Karpas-422 (cell line): ENCODE results near the gene PAK3. TPM values are rescaled to one million over a fixed set of nuclear protein-coding genes. Genes with fewer than 3 reads are reported as not detected.

Source experiments
- DNase-seq: peaks from one replicate; pipeline ENCODE4 v3.0.0-alpha.2; 2015
- H2AFZ ChIP-seq: fragments of 200-600 bp; sonication (generic); 2 replicates; pipeline ENCODE4 v1.6.1; 2014; ENCODE audit warnings: antibody characterized with exemption, low read length, mixed read lengths
- H3K27ac ChIP-seq: fragments of 200-600 bp; sonication (generic); 2 replicates; pipeline ENCODE4 v1.5.1; 2014; ENCODE audit warnings: mild to moderate bottlenecking, low read length, moderate library complexity
- H3K27me3 ChIP-seq: fragments of 200-600 bp; sonication (generic); 2 replicates; pipeline ENCODE4 v1.6.1; 2014; ENCODE audit warnings: low read length, mixed read lengths
- H3K36me3 ChIP-seq: fragments of 200-600 bp; sonication (generic); 2 replicates; pipeline ENCODE4 v1.6.1; 2014; ENCODE audit warnings: low read length, mixed read lengths; ENCODE audit not compliant: insufficient read depth
- H3K4me1 ChIP-seq: fragments of 200-600 bp; sonication (generic); 2 replicates; pipeline ENCODE4 v1.6.1; 2014; ENCODE audit warnings: mild to moderate bottlenecking, low read length, mixed read lengths
- H3K4me2 ChIP-seq: fragments of 200-600 bp; sonication (generic); 2 replicates; pipeline ENCODE4 v1.6.1; 2014; ENCODE audit warnings: low read length, low read depth, mild to moderate bottlenecking; ENCODE audit not compliant: poor library complexity, severe bottlenecking
- H3K4me3 ChIP-seq: fragments of 200-600 bp; sonication (generic); 2 replicates; pipeline ENCODE4 v1.5.1; 2014; ENCODE audit warnings: mild to moderate bottlenecking, antibody characterized with exemption, low read length, mixed read lengths
- H3K79me2 ChIP-seq: fragments of 200-600 bp; sonication (generic); 2 replicates; pipeline ENCODE4 v1.6.1; 2014; ENCODE audit warnings: mild to moderate bottlenecking, low read length, mixed read lengths
- H3K9ac ChIP-seq: fragments of 200-600 bp; sonication (generic); 2 replicates; pipeline ENCODE4 v1.6.0; 2014; ENCODE audit warnings: low read length
- H3K9me2 ChIP-seq: fragments of 200-600 bp; sonication (generic), shearing (Covaris generic); replicated peaks from 2 replicates; pipeline ENCODE4 v1.6.0; 2014; ENCODE audit warnings: mild to moderate bottlenecking, low read length, moderate library complexity; ENCODE audit not compliant: insufficient read depth
- H3K9me3 ChIP-seq: fragments of 300-700, 200-600 bp; sonication (generic); 2 replicates; pipeline ENCODE4 v1.6.1; 2014; ENCODE audit warnings: low read length, mixed read lengths
- H4K20me1 ChIP-seq: fragments of 200-600 bp; sonication (generic); 2 replicates; pipeline ENCODE4 v1.6.1; 2014; ENCODE audit warnings: mild to moderate bottlenecking, antibody characterized with exemption, low read length, low read depth; ENCODE audit not compliant: insufficient read depth
- total RNA-seq: library from RNA; depleted of rRNA; stranded (reverse); fragments of >200 nt; shearing (Covaris generic); gene quantifications from 2 replicates; pipeline ENCODE4 v1.2.3, GENCODE V29; 2014; ENCODE audit warnings: low replicate concordance

Gene PAK3
- total RNA-seq, 1 experiment from 2014 or later: not detected

DNA sequence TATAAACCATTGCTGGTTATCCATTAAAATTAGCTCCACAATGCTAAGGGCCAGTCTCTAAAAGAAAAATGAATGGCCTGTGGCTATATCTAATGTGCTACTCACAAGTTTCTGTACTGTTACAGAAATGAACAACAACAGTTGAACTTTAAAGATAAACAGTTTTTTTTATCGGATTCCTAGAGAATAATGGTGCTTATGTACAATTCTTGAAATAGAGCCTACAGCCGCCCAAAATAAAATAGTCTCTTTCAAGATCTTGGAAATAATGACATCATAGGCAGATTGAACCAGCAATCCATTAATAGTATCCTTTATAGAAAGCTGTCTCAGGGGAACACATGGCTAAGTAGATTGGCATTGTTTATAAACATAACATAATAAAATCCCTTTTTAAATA is 23.4 kb downstream of the PAK3 start:
- Histone ChIP-seq H3K79me2 (no peaks in the 10 kb centered on the region), H3K9me2 (no peaks in the 10 kb centered on the region), H3K4me3 (no peak overlapping the region), H3K9ac (no peak overlapping the region), H3K9me3 (no peaks in the 10 kb centered on the region), H3K27me3 (no peaks in the 10 kb centered on the region), H2AFZ (no peak overlapping the region), H4K20me1 (no peaks in the 10 kb centered on the region), H3K4me1 (no peaks in the 10 kb centered on the region), H3K36me3 (no peaks in the 10 kb centered on the region), H3K27ac (no peak overlapping the region), H3K4me2 (no peak overlapping the region)
- no peak for DNase-seq

DNA sequence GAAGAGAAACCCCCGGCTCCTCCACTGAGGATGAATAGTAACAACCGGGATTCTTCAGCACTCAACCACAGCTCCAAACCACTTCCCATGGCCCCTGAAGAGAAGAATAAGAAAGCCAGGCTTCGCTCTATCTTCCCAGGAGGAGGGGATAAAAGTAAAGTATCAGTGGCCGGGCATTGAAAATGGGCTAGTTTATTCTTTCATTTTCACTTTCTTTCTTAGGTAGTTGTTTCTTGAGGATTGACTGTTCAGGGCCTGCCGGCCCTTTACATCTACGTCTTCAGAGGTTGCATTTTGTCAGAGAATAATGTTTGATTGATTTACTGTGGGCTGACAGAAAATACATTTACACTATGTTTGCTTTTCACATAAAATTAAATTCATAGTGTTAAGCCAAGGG is 27.1 kb downstream of the PAK3 start:
- Histone ChIP-seq H3K4me3 (no peak overlapping the region), H3K27ac (no peak overlapping the region), H3K27me3 (no peaks in the 10 kb centered on the region), H4K20me1 (no peaks in the 10 kb centered on the region), H3K9me2 (no peaks in the 10 kb centered on the region), H3K9me3 (no peaks in the 10 kb centered on the region), H3K9ac (no peak overlapping the region), H3K79me2 (no peaks in the 10 kb centered on the region), H3K4me2 (no peak overlapping the region), H3K4me1 (no peaks in the 10 kb centered on the region), H2AFZ (no peak overlapping the region), H3K36me3 (no peaks in the 10 kb centered on the region)
- DNase-seq: no peak

DNA sequence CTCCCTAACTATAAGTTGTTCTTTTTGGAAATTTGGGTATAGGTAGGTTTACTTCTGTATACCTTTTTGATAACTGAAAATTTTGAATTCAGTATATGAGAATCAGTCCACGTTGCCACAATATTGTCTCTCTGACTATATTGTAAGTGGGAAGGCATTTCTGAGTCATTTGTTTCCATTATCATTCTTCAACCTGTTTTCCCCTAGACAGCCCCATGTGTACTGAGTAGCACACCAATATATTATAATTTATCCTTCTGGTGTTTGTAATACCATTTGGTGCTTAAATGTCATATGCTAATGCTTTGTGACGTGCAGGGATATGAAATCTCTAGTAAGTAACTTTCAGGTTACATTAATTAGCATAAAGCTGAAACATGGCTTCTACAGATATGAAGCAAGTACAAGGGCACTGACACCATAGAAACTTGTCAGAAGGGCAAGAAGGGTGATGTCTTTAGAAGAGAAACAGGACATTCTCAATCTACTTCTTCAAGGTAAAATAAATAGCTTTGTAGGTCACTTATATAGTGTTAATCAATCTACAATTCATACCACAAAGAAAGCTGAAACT is 27.7 kb downstream of the PAK3 start:
- Histone ChIP-seq H3K4me2 (no peak overlapping the region), H3K9ac (no peak overlapping the region), H3K27ac (no peak overlapping the region), H3K4me3 (no peak overlapping the region), H4K20me1 (no peaks in the 10 kb centered on the region), H3K9me3 (no peaks in the 10 kb centered on the region), H3K9me2 (no peaks in the 10 kb centered on the region), H3K27me3 (no peaks in the 10 kb centered on the region), H2AFZ (no peak overlapping the region), H3K79me2 (no peaks in the 10 kb centered on the region), H3K4me1 (no peaks in the 10 kb centered on the region), H3K36me3 (no peaks in the 10 kb centered on the region)
- DNase-seq: no peak

DNA sequence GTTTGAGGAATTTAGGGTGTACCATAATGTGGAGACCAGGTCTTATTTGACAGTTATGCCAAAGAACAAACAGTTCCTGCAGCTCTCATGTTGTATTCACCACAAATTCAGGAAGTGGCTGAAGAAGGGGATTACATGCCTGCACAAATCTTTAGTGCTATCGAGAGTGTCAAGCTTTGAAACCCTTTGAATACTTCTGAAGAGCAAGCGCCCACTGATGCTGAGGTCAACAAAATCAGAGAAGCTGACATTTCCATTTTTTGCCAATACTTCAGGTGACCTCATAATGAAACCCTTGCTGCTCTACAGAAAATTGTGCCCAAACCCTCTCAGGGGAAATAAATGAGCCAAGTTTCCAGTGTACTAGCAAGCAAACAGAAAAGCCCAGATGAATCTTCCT is 28.4 kb downstream of the PAK3 start:
- no peaks in the 10 kb centered on the region for H3K4me1 ChIP-seq
- no peak overlapping the region for H2AFZ ChIP-seq
- no peaks in the 10 kb centered on the region for H3K36me3 ChIP-seq
- no peak for DNase-seq
- no peaks in the 10 kb centered on the region for H3K9me2 ChIP-seq
- H3K9me3 ChIP-seq: no peaks in the 10 kb centered on the region
- no peaks in the 10 kb centered on the region for H3K79me2 ChIP-seq
- H3K4me2 ChIP-seq: no peak overlapping the region
- H3K27ac ChIP-seq: no peak overlapping the region
- H3K9ac ChIP-seq: no peak overlapping the region
- H3K27me3 ChIP-seq: no peaks in the 10 kb centered on the region
- no peak overlapping the region for H3K4me3 ChIP-seq
- no peaks in the 10 kb centered on the region for H4K20me1 ChIP-seq

DNA sequence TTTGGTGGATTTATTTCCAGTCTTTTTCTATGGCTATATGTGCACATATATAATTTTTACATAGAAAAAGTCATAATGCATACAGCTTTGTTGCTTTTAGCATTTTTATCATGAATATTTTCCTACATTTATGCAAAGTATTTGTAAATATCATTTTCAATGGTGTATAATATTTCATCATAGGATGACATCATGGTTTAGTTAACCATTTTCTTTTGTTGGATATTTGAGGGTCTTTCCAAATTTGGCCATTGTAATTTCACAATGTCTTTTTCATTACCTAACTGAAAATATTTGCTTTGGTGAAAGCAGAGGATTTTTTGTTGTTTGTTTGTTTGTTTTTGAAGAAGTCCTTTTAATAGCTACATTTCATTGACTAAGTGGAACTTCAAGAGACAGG is 31.0 kb downstream of the PAK3 start:
- Histone ChIP-seq H3K9me3 (no peaks in the 10 kb centered on the region), H3K9ac (no peak overlapping the region), H4K20me1 (no peaks in the 10 kb centered on the region)

DNA sequence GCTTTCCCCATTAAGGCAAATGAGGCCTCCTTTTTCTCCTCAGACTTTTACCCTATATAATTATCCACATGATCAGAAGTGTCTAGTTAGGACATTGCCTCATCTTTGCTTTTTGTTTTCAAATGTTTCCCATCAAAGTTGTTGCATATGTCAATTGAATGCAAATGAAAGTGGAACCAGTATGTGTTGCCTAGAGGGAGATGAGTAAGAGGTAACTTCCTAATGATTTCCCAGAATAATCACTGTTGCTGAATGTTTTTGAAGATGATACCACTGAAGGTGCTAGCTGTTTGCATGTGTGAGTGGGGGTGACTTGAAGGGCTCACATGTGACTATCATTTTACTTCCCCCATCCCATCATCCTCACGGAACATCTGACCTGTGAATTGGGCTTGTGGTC is 33.9 kb downstream of the PAK3 start:
- no peak overlapping the region for H2AFZ ChIP-seq
- H4K20me1 ChIP-seq: no peaks in the 10 kb centered on the region
- H3K36me3 ChIP-seq: no peaks in the 10 kb centered on the region
- DNase-seq: no peak
- H3K79me2 ChIP-seq: no peaks in the 10 kb centered on the region
- H3K27ac ChIP-seq: no peak overlapping the region
- no peak overlapping the region for H3K4me2 ChIP-seq
- no peak overlapping the region for H3K9ac ChIP-seq
- H3K27me3 ChIP-seq: no peaks in the 10 kb centered on the region
- H3K4me1 ChIP-seq: no peaks in the 10 kb centered on the region
- H3K9me3 ChIP-seq: no peaks in the 10 kb centered on the region
- no peak overlapping the region for H3K4me3 ChIP-seq
- H3K9me2 ChIP-seq: no peaks in the 10 kb centered on the region

More for the DNA sequence above, 31.0 kb downstream of the PAK3 start:
- H3K4me2 ChIP-seq: no peak overlapping the region
- no peaks in the 10 kb centered on the region for H3K79me2 ChIP-seq
- H3K9me2 ChIP-seq: no peaks in the 10 kb centered on the region
- H3K27ac ChIP-seq: no peak overlapping the region
- no peak overlapping the region for H3K4me3 ChIP-seq
- DNase-seq: no peak
- H3K4me1 ChIP-seq: no peaks in the 10 kb centered on the region
- no peak overlapping the region for H2AFZ ChIP-seq
- no peaks in the 10 kb centered on the region for H3K36me3 ChIP-seq
- H3K27me3 ChIP-seq: no peaks in the 10 kb centered on the region

DNA sequence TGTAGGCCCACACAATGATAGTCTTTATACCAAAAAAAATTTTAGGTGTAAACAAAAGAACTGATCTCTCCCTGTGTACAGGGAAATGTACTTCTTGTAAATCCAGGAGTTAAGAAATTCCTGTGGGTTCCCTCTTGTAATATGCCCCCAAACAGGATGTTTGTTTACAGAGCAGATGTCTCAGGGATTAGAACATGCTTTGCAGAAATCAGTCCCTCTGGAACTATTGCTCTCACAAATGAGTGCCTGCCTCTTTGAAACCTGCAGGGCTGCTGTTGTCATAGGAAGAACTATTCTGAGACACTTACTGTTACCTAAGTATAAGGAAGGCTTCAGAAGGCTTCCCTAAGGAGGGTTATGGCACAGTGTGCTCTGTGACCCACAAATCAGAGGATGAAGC is 35.6 kb downstream of the PAK3 start:
- no peaks in the 10 kb centered on the region for H3K36me3 ChIP-seq
- no peak for DNase-seq
- no peak overlapping the region for H3K9ac ChIP-seq
- H3K27me3 ChIP-seq: no peaks in the 10 kb centered on the region
- H3K9me2 ChIP-seq: no peaks in the 10 kb centered on the region
- no peak overlapping the region for H3K4me3 ChIP-seq
- no peak overlapping the region for H3K4me2 ChIP-seq
- H3K79me2 ChIP-seq: no peaks in the 10 kb centered on the region
- H3K27ac ChIP-seq: no peak overlapping the region
- no peaks in the 10 kb centered on the region for H4K20me1 ChIP-seq
- no peak overlapping the region for H2AFZ ChIP-seq
- H3K9me3 ChIP-seq: no peaks in the 10 kb centered on the region
- H3K4me1 ChIP-seq: no peaks in the 10 kb centered on the region

DNA sequence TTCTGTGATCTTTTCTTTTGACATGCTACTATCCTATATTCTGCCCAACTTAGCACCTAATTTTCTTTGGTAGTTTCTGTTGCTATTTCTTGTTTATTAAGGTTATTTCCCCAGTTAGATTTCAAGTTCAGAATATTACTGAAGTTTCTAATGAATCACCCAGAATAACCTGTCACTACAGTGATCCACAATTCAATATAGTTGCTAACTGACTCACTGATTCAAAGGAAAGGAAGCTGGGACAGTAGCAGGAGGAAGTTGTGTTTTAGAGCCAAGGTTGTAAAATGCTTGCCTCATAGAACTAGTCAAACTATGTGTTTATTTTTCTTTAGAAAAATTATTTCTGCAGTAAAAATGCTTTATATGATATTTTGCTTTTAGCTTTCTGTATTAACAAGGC is 37.4 kb downstream of the PAK3 start:
- Histone ChIP-seq H3K9ac (no peak overlapping the region), H3K9me2 (no peaks in the 10 kb centered on the region), H3K79me2 (no peaks in the 10 kb centered on the region), H2AFZ (no peak overlapping the region), H3K4me2 (no peak overlapping the region), H3K4me3 (no peak overlapping the region), H4K20me1 (no peaks in the 10 kb centered on the region), H3K9me3 (no peaks in the 10 kb centered on the region), H3K4me1 (no peaks in the 10 kb centered on the region), H3K27me3 (no peaks in the 10 kb centered on the region), H3K27ac (no peak overlapping the region), H3K36me3 (no peaks in the 10 kb centered on the region)
- no peak for DNase-seq

DNA sequence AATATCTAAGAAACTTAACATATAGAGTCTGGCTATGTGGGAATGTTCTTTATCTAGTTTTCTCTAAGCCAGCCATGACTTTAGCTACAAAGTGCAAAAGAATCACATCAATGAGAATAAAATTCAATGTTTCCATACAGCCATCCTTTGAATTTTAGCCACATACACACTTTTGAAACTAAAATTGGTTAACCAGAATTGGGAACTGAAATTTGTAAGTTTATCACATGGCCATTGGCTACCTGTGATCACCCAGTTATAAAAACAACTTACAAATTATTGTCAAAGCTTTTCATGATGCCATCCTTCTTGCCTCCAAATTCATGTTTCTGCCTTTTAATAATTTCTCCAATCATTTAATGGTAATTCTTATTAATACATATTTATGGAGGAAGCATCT is 49.9 kb downstream of the PAK3 start:
- no peak overlapping the region for H3K9ac ChIP-seq
- no peaks in the 10 kb centered on the region for H3K9me2 ChIP-seq
- H3K4me2 ChIP-seq: no peak overlapping the region
- DNase-seq: no peak
- H3K4me3 ChIP-seq: no peak overlapping the region
- no peak overlapping the region for H3K27ac ChIP-seq
- H3K4me1 ChIP-seq: no peaks in the 10 kb centered on the region
- no peak overlapping the region for H2AFZ ChIP-seq
- H4K20me1 ChIP-seq: no peaks in the 10 kb centered on the region
- H3K9me3 ChIP-seq: no peaks in the 10 kb centered on the region
- no peaks in the 10 kb centered on the region for H3K27me3 ChIP-seq
- H3K79me2 ChIP-seq: no peaks in the 10 kb centered on the region
- H3K36me3 ChIP-seq: no peaks in the 10 kb centered on the region
